SU-DHL-6 (cell line): ENCODE results near the gene PPP4R1.

Experiments
- CTCF ChIP-seq: fragments of 200-600 bp; sonication (generic); IDR thresholded peaks from one replicate; pipeline ENCODE4 v1.5.1; 2017; ENCODE audit warnings: antibody characterized with exemption, mild to moderate bottlenecking, low read length, moderate library complexity; ENCODE audit not compliant: insufficient read depth, poor library complexity, severe bottlenecking
- EZH2phosphoT487 ChIP-seq: fragments of 200-600 bp; sonication (generic), shearing (Covaris generic); conservative IDR thresholded peaks from 2 replicates; pipeline ENCODE4 v1.6.1; 2018; ENCODE audit warnings: mild to moderate bottlenecking, antibody characterized with exemption, low read length, moderate library complexity, mixed read lengths

GRCh38 chr18:9522952-9523351, 91.4 kb downstream of the PPP4R1 start:
- TF ChIP-seq CTCF = no peak
- TF ChIP-seq EZH2phosphoT487 = no peak
